Tibial artery (tissue), 4 donors: ENCODE data around the gene SH2D2A.

Experiments used
- DNase-seq, 2 donors: peaks; one replicate each; pipeline ENCODE4 v3.0.0-alpha.2; 2019
- H3K27ac ChIP-seq, 2 donors: fragments of 200-600 bp; sonication (generic) in 1 of 2; 1 replicate in 1 of 2; 2 replicates in 1 of 2; pipeline ENCODE4 v1.5.1; 2018 to 2019; ENCODE audit warnings: mild to moderate bottlenecking in 1 of 2
- H3K27me3 ChIP-seq, 2 donors: fragments of 200-600 bp; sonication (generic) in 1 of 2; one replicate each; pipeline versions ENCODE4 v1.5.1 to v1.6.0; 2016 to 2019
- H3K36me3 ChIP-seq, 3 donors: fragments of 200-600 bp; sonication (generic) in 2 of 3; one replicate each; pipeline ENCODE4 v1.5.1; 2016 to 2019; ENCODE audit warnings: mild to moderate bottlenecking in 2 of 3
- H3K4me1 ChIP-seq, 4 donors: fragments of 200-600 bp; sonication (generic) in 2 of 4; 1 replicate in 3 of 4; 2 replicates in 1 of 4; pipeline ENCODE4 v1.5.1; 2016 to 2019
- H3K4me3 ChIP-seq, 2 donors: fragments of 200-600 bp; sonication (generic) in 1 of 2; 1 replicate in 1 of 2; 2 replicates in 1 of 2; pipeline ENCODE4 v1.5.1; 2018 to 2019; ENCODE audit warnings: mild to moderate bottlenecking in 2 of 2
- H3K9me3 ChIP-seq, 3 donors: fragments of 200-600 bp; sonication (generic) in 1 of 3; one replicate each; pipeline ENCODE4 v1.5.1; 2016 to 2019
- CTCF ChIP-seq, 2 experiments: fragments of 200-600 bp in 1 of 2; fragments of 450-650 bp in 1 of 2; IDR thresholded peaks; one replicate each; pipeline ENCODE4 v1.5.1; 2017 to 2019; ENCODE audit warnings: antibody characterized with exemption in 2 of 2, mild to moderate bottlenecking in 1 of 2, moderate library complexity in 1 of 2
- intact Hi-C: fragments of 100-400 bp; cut with DNase I; formaldehyde crosslinking; loops from one replicate; pipeline ENCODE4 v1.15.0; 2023; ENCODE audit warnings: low total_unique reads

Gene SH2D2A

GRCh38 chr1:156797212-156797871, 19.3 kb downstream of the SH2D2A start:
- Histone ChIP-seq H3K4me3 (no peak overlapping the region), H3K36me3 (peaks cover 86 to 96% (median 89%) of the 10 kb centered on the region in 3 donors), H3K9me3 (no peaks in the 10 kb centered on the region), H3K27me3 (no peaks in the 10 kb centered on the region), H3K27ac (no peak overlapping the region), H3K4me1 (no peaks in the 10 kb centered on the region)
- intact Hi-C loops = no loop called here
- peak; percentile 54 to 59 for TF ChIP-seq CTCF (IDR thresholded peaks at IDR 0.05)
- DNase-seq = no peak

GRCh38 chr1:156796340-156797097, 20.1 kb downstream of the SH2D2A start:
- intact Hi-C loops = no loop called here
- Histone ChIP-seq H3K4me3 (no peak overlapping the region), H3K27ac (no peak overlapping the region), H3K4me1 (no peaks in the 10 kb centered on the region), H3K9me3 (no peaks in the 10 kb centered on the region), H3K36me3 (peaks cover 93 to 100% (median 95%) of the 10 kb centered on the region in 3 donors), H3K27me3 (no peaks in the 10 kb centered on the region)
- DNase-seq = no peak
- TF ChIP-seq CTCF (IDR thresholded peaks at IDR 0.05) = no peak

GRCh38 chr1:156795787-156796186, 20.9 kb downstream of the SH2D2A start:
- intact Hi-C loops = no loop called here
- H3K27ac ChIP-seq = no peak overlapping the region
- no peak for DNase-seq

GRCh38 chr1:156795374-156795733, 21.3 kb downstream of the SH2D2A start:
- Histone ChIP-seq H3K4me3 (no peak overlapping the region), H3K4me1 (no peaks in the 10 kb centered on the region), H3K27ac (no peak overlapping the region), H3K9me3 (no peaks in the 10 kb centered on the region), H3K36me3 (peaks cover 91 to 97% (median 95%) of the 10 kb centered on the region in 3 donors), H3K27me3 (no peaks in the 10 kb centered on the region)
- intact Hi-C loops = no loop called here
- no peak for DNase-seq
- no peak for TF ChIP-seq CTCF (IDR thresholded peaks at IDR 0.05)

More at GRCh38 chr1:156795787-156796186, 20.9 kb downstream of the SH2D2A start:
- H3K4me3 ChIP-seq = no peak overlapping the region
- H3K36me3 ChIP-seq = peaks cover 95 to 100% (median 95%) of the 10 kb centered on the region in 3 donors
- no peak for TF ChIP-seq CTCF (IDR thresholded peaks at IDR 0.05)
- no peaks in the 10 kb centered on the region for H3K9me3 ChIP-seq
- no peaks in the 10 kb centered on the region for H3K4me1 ChIP-seq
- no peaks in the 10 kb centered on the region for H3K27me3 ChIP-seq

GRCh38 chr1:156794506-156795373, 21.9 kb downstream of the SH2D2A start:
- Histone ChIP-seq H3K27me3 (no peaks in the 10 kb centered on the region), H3K36me3 (peaks cover 85 to 93% (median 91%) of the 10 kb centered on the region in 3 donors), H3K9me3 (no peaks in the 10 kb centered on the region), H3K4me1 (no peaks in the 10 kb centered on the region), H3K27ac (no peak overlapping the region), H3K4me3 (no peak overlapping the region)
- DNase-seq = no peak
- no peak for TF ChIP-seq CTCF (IDR thresholded peaks at IDR 0.05)
- intact Hi-C loops = no loop called here
